IPS DF 6.9 (cell line): ENCODE data around the gene IL1F10.

Experiments
- DNase-seq: peaks from one replicate; pipeline ENCODE4 v3.0.0-alpha.2; 2013; ENCODE audit warnings: low read depth, low spot score
- H3K27ac ChIP-seq: one replicate; pipeline ENCODE4 v1.5.1; 2013; ENCODE audit warnings: low read length, control low read depth
- H3K27me3 ChIP-seq: 2 replicates; pipeline ENCODE4 v1.6.1; 2013; ENCODE audit warnings: mild to moderate bottlenecking, low read length; ENCODE audit not compliant: control insufficient read depth, insufficient read depth
- H3K36me3 ChIP-seq: 2 replicates; pipeline ENCODE4 v1.6.1; 2013; ENCODE audit warnings: low read length; ENCODE audit not compliant: control insufficient read depth, insufficient read depth
- H3K4me1 ChIP-seq: 2 replicates; pipeline ENCODE4 v1.6.1; 2013; ENCODE audit warnings: low read length; ENCODE audit not compliant: control insufficient read depth, insufficient read depth
- H3K4me3 ChIP-seq: 2 replicates; pipeline ENCODE4 v1.5.1; 2013; ENCODE audit warnings: mild to moderate bottlenecking, low read length
- H3K9me3 ChIP-seq: 2 replicates; pipeline ENCODE4 v1.6.1; 2013; ENCODE audit warnings: low read length, inconsistent platforms; ENCODE audit not compliant: control insufficient read depth, insufficient read depth
- WGBS: extraction: QIAGEN DNeasy Blood & Tissue Kit; methylation state at CpG from one replicate; pipeline ENCODE4 v1.1.7; 2013; ENCODE audit warnings: mixed read lengths, missing lambda C conversion rate; ENCODE audit not compliant: insufficient read length, insufficient coverage; 5-methylcytosine and 5-hydroxymethylcytosine counted together

Gene IL1F10

GRCh38 chr2:113039158-113039557 is 28.6 kb upstream of the IL1F10 start:
- no peak for DNase-seq
- Histone ChIP-seq H3K27ac (no peak overlapping the region), H3K4me1 (no peaks in the 10 kb centered on the region), H3K9me3 (no peaks in the 10 kb centered on the region), H3K4me3 (no peak overlapping the region), H3K27me3 (no peaks in the 10 kb centered on the region), H3K36me3 (no peaks in the 10 kb centered on the region)
- no CpG with 5 or more reads among the region's 2 CpGs for WGBS

- WGBS, result no CpG with 5 or more reads among the region's 5 CpGs
- no peaks in the 10 kb centered on the region for H3K9me3 ChIP-seq
These were observed 28.1 kb upstream of the IL1F10 start for GRCh38 chr2:113039719-113040118.

GRCh38 chr2:113041871-113042270 is 25.9 kb upstream of the IL1F10 start:
- Histone ChIP-seq H3K36me3 (no peaks in the 10 kb centered on the region), H3K4me1 (no peaks in the 10 kb centered on the region), H3K27me3 (no peaks in the 10 kb centered on the region), H3K27ac (no peak overlapping the region), H3K9me3 (no peaks in the 10 kb centered on the region), H3K4me3 (no peak overlapping the region)
- no CpG with 5 or more reads among the region's 5 CpGs for WGBS
- no peak for DNase-seq

More at GRCh38 chr2:113039719-113040118, 28.1 kb upstream of the IL1F10 start:
- Histone ChIP-seq H3K27me3 (no peaks in the 10 kb centered on the region), H3K4me1 (no peaks in the 10 kb centered on the region), H3K4me3 (no peak overlapping the region), H3K27ac (no peak overlapping the region), H3K36me3 (no peaks in the 10 kb centered on the region)
- no peak for DNase-seq

- no peaks in the 10 kb centered on the region for H3K36me3 ChIP-seq
- H3K9me3 ChIP-seq, result no peaks in the 10 kb centered on the region; the same call in 1 of the 2 replicates
- no CpG with 5 or more reads among the region's 5 CpGs for WGBS
- no peaks in the 10 kb centered on the region for H3K27me3 ChIP-seq
- no peak overlapping the region for H3K27ac ChIP-seq
- no peaks in the 10 kb centered on the region for H3K4me1 ChIP-seq
- no peak overlapping the region for H3K4me3 ChIP-seq
- no peak for DNase-seq
These were observed 21.3 kb upstream of the IL1F10 start for GRCh38 chr2:113046465-113046864.

- no peak for DNase-seq
- WGBS, result no CpG with 5 or more reads among the region's 38 CpGs
- no peak overlapping the region for H3K27ac ChIP-seq
- H3K9me3 ChIP-seq, result peaks cover 4% of the 10 kb centered on the region
- no peaks in the 10 kb centered on the region for H3K4me1 ChIP-seq
- no peak overlapping the region for H3K4me3 ChIP-seq
- H3K27me3 ChIP-seq, result no peaks in the 10 kb centered on the region
- H3K36me3 ChIP-seq, result no peaks in the 10 kb centered on the region
These were observed 16.6 kb upstream of the IL1F10 start for GRCh38 chr2:113050921-113051895.

GRCh38 chr2:113052396-113052917 is 15.3 kb upstream of the IL1F10 start, which contains the start of gene IL36B:
TSS of gene IL36B (minus strand) at chr2:113052867.
- no peak within 1 kb of the TSS; the same call in 1 of the 2 replicates for H3K4me3 ChIP-seq
- no peaks in the 10 kb centered on the region for H3K27me3 ChIP-seq
- WGBS, result no CpG with 5 or more reads among the region's 6 CpGs
- DNase-seq, result no peak
- peaks cover 4% of the 10 kb centered on the region for H3K9me3 ChIP-seq
- no peak within 1 kb of the TSS for H3K27ac ChIP-seq
- H3K4me1 ChIP-seq, result no peaks in the 10 kb centered on the region
- no peaks in the 10 kb centered on the region for H3K36me3 ChIP-seq

- peaks cover 4% of the 10 kb centered on the region for H3K9me3 ChIP-seq
These were observed 14.1 kb upstream of the IL1F10 start for GRCh38 chr2:113053666-113054065.

GRCh38 chr2:113054066-113054465 is 13.7 kb upstream of the IL1F10 start:
- no peaks in the 10 kb centered on the region for H3K4me1 ChIP-seq
- H3K9me3 ChIP-seq, result peaks cover 4% of the 10 kb centered on the region
- no peak for DNase-seq
- no peaks in the 10 kb centered on the region for H3K36me3 ChIP-seq
- H3K27ac ChIP-seq, result no peak overlapping the region
- no peak overlapping the region for H3K4me3 ChIP-seq
- H3K27me3 ChIP-seq, result no peaks in the 10 kb centered on the region

More at GRCh38 chr2:113053666-113054065, 14.1 kb upstream of the IL1F10 start:
- no peak overlapping the region for H3K4me3 ChIP-seq
- no peak for DNase-seq
- no peaks in the 10 kb centered on the region for H3K27me3 ChIP-seq
- no peak overlapping the region for H3K27ac ChIP-seq
- no peaks in the 10 kb centered on the region for H3K36me3 ChIP-seq
- WGBS, result no CpG with 5 or more reads among the region's 3 CpGs
- no peaks in the 10 kb centered on the region for H3K4me1 ChIP-seq

GRCh38 chr2:113056521-113056920 is 11.2 kb upstream of the IL1F10 start:
- Histone ChIP-seq H3K4me3 (no peak overlapping the region), H3K4me1 (no peaks in the 10 kb centered on the region), H3K9me3 (peaks cover 4% of the 10 kb centered on the region), H3K27ac (no peak overlapping the region), H3K27me3 (no peaks in the 10 kb centered on the region; the same call in 1 of the 2 replicates), H3K36me3 (no peaks in the 10 kb centered on the region)
- no peak for DNase-seq
- WGBS, result no CpG with 5 or more reads among the region's 1 CpG

GRCh38 chr2:113057117-113057516 is 10.7 kb upstream of the IL1F10 start:
- H3K4me3 ChIP-seq, result no peak overlapping the region
- no peak overlapping the region for H3K27ac ChIP-seq
- H3K4me1 ChIP-seq, result no peaks in the 10 kb centered on the region
- H3K27me3 ChIP-seq, result no peaks in the 10 kb centered on the region; the same call in 1 of the 2 replicates
- no CpG with 5 or more reads among the region's 1 CpG for WGBS
- no peak for DNase-seq
- H3K9me3 ChIP-seq, result peaks cover 4% of the 10 kb centered on the region
- H3K36me3 ChIP-seq, result no peaks in the 10 kb centered on the region
